B cell (primary cell): ENCODE results near the gene PTH2. TPM values are rescaled to one million over a fixed set of nuclear protein-coding genes. Genes with fewer than 3 reads are reported as not detected.

Experiments used
- ATAC-seq: fragments of 200-7000 bp; cut with Tn5 transposase; one replicate; pipeline ENCODE4 v1.10.0; 2021; ENCODE audit warnings: low read depth, mild to moderate bottlenecking, moderate number of reproducible peaks, moderate library complexity
- CTCF ChIA-PET: fragments of 350-600 bp; sonication (Branson Sonifier 250); formaldehyde crosslinking; loops from one replicate; lab custom pipeline; 2021; ENCODE audit warnings: antibody characterized with exemption, inconsistent platforms; lab: Charles Lee
- POLR2A ChIA-PET: fragments of 350-600 bp; sonication (Branson Sonifier 250); formaldehyde crosslinking; loops from one replicate; lab custom pipeline; 2021; ENCODE audit warnings: antibody characterized with exemption; lab: Charles Lee
- DNase-seq: peaks from one replicate; pipeline ENCODE4 v3.0.0; 2013
- H2AFZ ChIP-seq: 2 replicates; pipeline ENCODE4 v1.6.1; 2012; ENCODE audit warnings: mild to moderate bottlenecking, low read depth, low read length; ENCODE audit not compliant: insufficient read depth, poor library complexity, severe bottlenecking
- H3K27ac ChIP-seq, 2 donors: 1 replicate in 1 of 2; 2 replicates in 1 of 2; pipeline ENCODE4 v1.5.1; 2012 to 2013; ENCODE audit warnings: low read length in 2 of 2, mild to moderate bottlenecking in 2 of 2, moderate library complexity in 1 of 2
- H3K27me3 ChIP-seq, 4 experiments: fragments of 200-600 bp in 1 of 4; sonication (generic) in 1 of 4; replicated peaks in 1 of 4; 1 replicate in 2 of 4; 2 replicates in 2 of 4; pipeline versions ENCODE4 v1.6.1 to v1.7.0; 2013 to 2016; ENCODE audit warnings: low read length in 3 of 4, mild to moderate bottlenecking in 2 of 4, mixed read lengths in 1 of 4, moderate library complexity in 1 of 4; ENCODE audit not compliant: insufficient read depth in 4 of 4, control insufficient read depth in 3 of 4; ENCODE audit errors: control extremely low read depth in 1 of 4
- H3K36me3 ChIP-seq, 2 experiments: replicated peaks in 1 of 2; 1 replicate in 1 of 2; 2 replicates in 1 of 2; pipeline versions ENCODE4 v1.6.1 to v1.7.1; 2013; ENCODE audit warnings: low read length in 1 of 2; ENCODE audit not compliant: insufficient read depth in 2 of 2, control insufficient read depth in 1 of 2; ENCODE audit errors: control extremely low read depth in 1 of 2, extremely low read depth in 1 of 2
- H3K4me1 ChIP-seq, 2 donors: fragments of 200-600 bp in 1 of 2; sonication (generic) in 1 of 2; 1 replicate in 1 of 2; 2 replicates in 1 of 2; pipeline versions ENCODE4 v1.5.1 to v1.6.1; 2013 to 2017; ENCODE audit warnings: low read length in 2 of 2; ENCODE audit not compliant: control insufficient read depth in 2 of 2, insufficient read depth in 2 of 2
- H3K4me2 ChIP-seq: replicated peaks from 2 replicates; pipeline ENCODE3; 2012; ENCODE audit warnings: mild to moderate bottlenecking, low read depth, low read length; ENCODE audit not compliant: poor library complexity, severe bottlenecking
- H3K4me3 ChIP-seq, 5 experiments: fragments of 200-600 bp in 1 of 5; sonication (generic) in 1 of 5; 1 replicate in 3 of 5; 2 replicates in 2 of 5; pipeline versions ENCODE4 v1.5.1 to v1.7.0; 2011 to 2016; ENCODE audit warnings: low read length in 4 of 5, mild to moderate bottlenecking in 4 of 5, low read depth in 2 of 5, control low read depth in 1 of 5, moderate library complexity in 1 of 5; ENCODE audit not compliant: insufficient read depth in 1 of 5; ENCODE audit errors: control extremely low read depth in 1 of 5, extremely low read depth in 1 of 5
- H3K79me2 ChIP-seq: fragments of 200-600 bp; sonication (generic); one replicate; pipeline ENCODE4 v1.6.0; 2016; ENCODE audit warnings: low read length; ENCODE audit not compliant: control insufficient read depth, insufficient read depth
- H3K9ac ChIP-seq: fragments of 200-600 bp; sonication (generic); 2 replicates; pipeline ENCODE4 v1.6.1; 2017; ENCODE audit warnings: mild to moderate bottlenecking, low read length, moderate library complexity
- H3K9me3 ChIP-seq, 3 donors: one replicate each; pipeline versions ENCODE4 v1.6.1 to v1.7.1; 2013; ENCODE audit warnings: low read length in 2 of 3; ENCODE audit not compliant: control insufficient read depth in 2 of 3, insufficient read depth in 1 of 3; ENCODE audit errors: control extremely low read depth in 1 of 3
- H4K20me1 ChIP-seq: 2 replicates; pipeline ENCODE4 v1.6.0; 2012; ENCODE audit warnings: mild to moderate bottlenecking, low read length; ENCODE audit not compliant: insufficient read depth, control insufficient read depth, poor library complexity, severe bottlenecking
- H3K27ac Mint-ChIP-seq: one replicate; pipeline ENCODE4 v1.8.0; 2021; ENCODE audit warnings: mixed read lengths
- H3K27me3 Mint-ChIP-seq: one replicate; pipeline ENCODE4 v1.8.0; 2021; ENCODE audit warnings: mixed read lengths
- H3K4me1 Mint-ChIP-seq: one replicate; pipeline ENCODE4 v1.8.0; 2021; ENCODE audit warnings: mixed read lengths
- H3K4me3 Mint-ChIP-seq: one replicate; pipeline ENCODE4 v1.8.0; 2021; ENCODE audit warnings: mixed read lengths
- H3K9me3 Mint-ChIP-seq: one replicate; pipeline ENCODE4 v1.8.0; 2022; ENCODE audit warnings: mixed read lengths; ENCODE audit not compliant: insufficient read depth
- EZH2 ChIP-seq: IDR thresholded peaks from 2 replicates; pipeline ENCODE4 v1.6.1; 2012; ENCODE audit warnings: borderline replicate concordance, low read depth, mild to moderate bottlenecking, moderate library complexity, low read length; ENCODE audit not compliant: insufficient read depth, poor library complexity, severe bottlenecking
- WGBS: methylation state at CpG from one replicate; pipeline ENCODE4 v1.1.5; 2013; ENCODE audit warnings: missing lambda C conversion rate; ENCODE audit not compliant: insufficient coverage; 5-methylcytosine and 5-hydroxymethylcytosine counted together
- intact Hi-C: fragments of 100-400 bp; cut with micrococcal nuclease; formaldehyde crosslinking; loops from one replicate; pipeline ENCODE4 v1.10.0; 2022
- polyA plus RNA-seq: library from polyadenylated mRNA; depleted of rRNA; stranded (reverse); fragments of >200 nt; gene quantifications from 2 replicates; pipeline ENCODE4 v1.2.3, GENCODE V29; 2012
- total RNA-seq, 2 donors: library from RNA; stranded (reverse); fragments of 120-200 nt in 1 of 2; gene quantifications; 1 replicate in 1 of 2; 2 replicates in 1 of 2; pipeline versions ENCODE4 v1.2.3 to v1.2.4, GENCODE V29; 2013 to 2022
- TF ChIP-seq, protein P1 (sequence below): fragments of 200-600 bp; IDR thresholded peaks from one replicate; pipeline ENCODE4 v1.8.0; 2022; ENCODE audit warnings: antibody characterized with exemption, mild to moderate bottlenecking

PTH2 gene
- total and polyA plus RNA-seq, 2 donors (not counting 1 experiment from before 2014, with no cell fraction given) = not detected

DNA sequence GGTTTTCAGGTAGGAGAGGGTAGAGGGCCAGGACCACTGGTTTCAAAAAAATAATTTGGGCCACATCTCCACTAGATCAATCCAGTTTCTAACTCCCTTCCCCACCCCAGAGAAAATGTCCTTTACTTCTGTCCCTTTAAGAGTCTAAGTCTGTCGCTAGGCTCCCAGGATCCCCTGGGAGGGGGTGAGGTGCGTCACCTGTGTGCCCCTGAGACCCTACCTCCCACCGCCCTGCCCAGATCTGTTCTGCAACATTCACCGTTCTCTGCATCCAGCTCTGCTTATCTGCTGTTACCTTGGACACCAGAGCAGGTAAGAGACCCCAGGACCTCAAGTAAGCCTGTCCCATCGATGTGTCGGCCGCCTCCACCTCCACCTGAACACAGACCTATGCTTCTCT is 1.9 kb upstream of the PTH2 start, which contains the start of gene GFY:
Gene GFY, plus strand, starts transcription at position 211 of the 400 bp plus-strand sequence. CDS start 1,043 bp downstream, outside the sequence.
- Histone ChIP-seq H4K20me1 (no peaks in the 10 kb centered on the region), H3K4me2 (peak within 1 kb of the TSS; percentile 31), H3K36me3 (no peaks in the 10 kb centered on the region), H3K9ac (no peak within 1 kb of the TSS), H3K27me3 (peaks cover 0 to 98% (median 80%) of the 10 kb centered on the region in 4 experiments), H3K4me1 (peaks cover 67 to 70% of the 10 kb centered on the region in 2 donors), H3K27ac (no peak within 1 kb of the TSS), H3K9me3 (peaks cover 0 to 49% (median 0%) of the 10 kb centered on the region in 3 donors), H2AFZ (no peak within 1 kb of the TSS), H3K79me2 (no peaks in the 10 kb centered on the region), H3K4me3 (no peak within 1 kb of the TSS)
- H3K9me3 Mint-ChIP-seq = no peaks in the 10 kb centered on the region
- H3K4me3 Mint-ChIP-seq = peak within 1 kb of the TSS; percentile 52
- WGBS = 55% methylated on average over 7 of the region's 7 CpGs
- ChIA-PET CTCF (interaction anchor here (0.7 to 1.4 kb wide), 8 partner anchors 11 to 432 kb away, joined by 3 to 4 read pairs (median 3); partner anchors contain the start of gene GYS1), POLR2A (interaction anchor here (0.9 to 1.1 kb wide), 2 partner anchors 9 to 14 kb away, joined by 3 to 4 read pairs; no protein-coding TSS in a partner anchor)
- intact Hi-C loops = loop anchor here (2.0 to 5.0 kb wide), 2 partner anchors 16 to 33 kb away; no protein-coding TSS in a partner anchor
- H3K27ac Mint-ChIP-seq = peak within 1 kb of the TSS; percentile 28
- no peak for ATAC-seq
- TF ChIP-seq EZH2 = no peak
- TF ChIP-seq, protein P1, sequence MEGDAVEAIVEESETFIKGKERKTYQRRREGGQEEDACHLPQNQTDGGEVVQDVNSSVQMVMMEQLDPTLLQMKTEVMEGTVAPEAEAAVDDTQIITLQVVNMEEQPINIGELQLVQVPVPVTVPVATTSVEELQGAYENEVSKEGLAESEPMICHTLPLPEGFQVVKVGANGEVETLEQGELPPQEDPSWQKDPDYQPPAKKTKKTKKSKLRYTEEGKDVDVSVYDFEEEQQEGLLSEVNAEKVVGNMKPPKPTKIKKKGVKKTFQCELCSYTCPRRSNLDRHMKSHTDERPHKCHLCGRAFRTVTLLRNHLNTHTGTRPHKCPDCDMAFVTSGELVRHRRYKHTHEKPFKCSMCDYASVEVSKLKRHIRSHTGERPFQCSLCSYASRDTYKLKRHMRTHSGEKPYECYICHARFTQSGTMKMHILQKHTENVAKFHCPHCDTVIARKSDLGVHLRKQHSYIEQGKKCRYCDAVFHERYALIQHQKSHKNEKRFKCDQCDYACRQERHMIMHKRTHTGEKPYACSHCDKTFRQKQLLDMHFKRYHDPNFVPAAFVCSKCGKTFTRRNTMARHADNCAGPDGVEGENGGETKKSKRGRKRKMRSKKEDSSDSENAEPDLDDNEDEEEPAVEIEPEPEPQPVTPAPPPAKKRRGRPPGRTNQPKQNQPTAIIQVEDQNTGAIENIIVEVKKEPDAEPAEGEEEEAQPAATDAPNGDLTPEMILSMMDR = no peak
- peaks cover 68% of the 10 kb centered on the region for H3K4me1 Mint-ChIP-seq
- peaks cover 86% of the 10 kb centered on the region for H3K27me3 Mint-ChIP-seq
- DNase-seq = no peak

DNA sequence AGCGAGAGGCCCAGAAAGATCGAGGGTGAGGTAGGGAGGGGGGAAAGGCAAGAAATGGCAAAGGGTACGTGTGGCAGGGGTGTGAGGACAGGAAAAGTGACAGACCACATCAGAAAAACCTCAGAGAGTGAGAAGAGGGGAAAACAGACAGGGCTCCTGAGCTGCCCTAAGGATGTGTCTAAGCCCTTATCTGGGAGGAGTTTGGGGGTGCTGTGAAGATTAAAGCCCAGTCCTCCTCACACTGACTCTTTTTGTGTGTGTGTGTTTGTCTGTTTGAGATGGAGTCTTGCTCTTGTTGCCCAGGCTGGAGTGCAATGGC is 703 bp upstream of the PTH2 start:
- Histone ChIP-seq H3K4me1 (peaks cover 67 to 70% of the 10 kb centered on the region in 2 donors), H3K9ac (no peak overlapping the region), H3K4me2 (no peak overlapping the region), H3K4me3 (no peak overlapping the region), H3K79me2 (no peaks in the 10 kb centered on the region), H2AFZ (no peak overlapping the region), H3K36me3 (no peaks in the 10 kb centered on the region), H3K27ac (no peak overlapping the region), H4K20me1 (no peaks in the 10 kb centered on the region), H3K27me3 (peaks cover 0 to 98% (median 84%) of the 10 kb centered on the region in 4 experiments), H3K9me3 (peaks cover 0 to 50% (median 0%) of the 10 kb centered on the region in 3 donors)
- Mint-ChIP-seq H3K27me3 (peaks cover 89% of the 10 kb centered on the region), H3K9me3 (no peaks in the 10 kb centered on the region), H3K4me1 (peaks cover 68% of the 10 kb centered on the region), H3K4me3 (peak overlapping the region; percentile 36), H3K27ac (no peak overlapping the region)
- ChIA-PET POLR2A (interaction anchor here (0.6 to 1.0 kb wide), 2 partner anchors 16 to 21 kb away, joined by 3 read pairs; no protein-coding TSS in a partner anchor), CTCF (interaction anchor here (0.9 to 1.4 kb wide), 2 partner anchors 10 to 32 kb away, joined by 3 read pairs; no protein-coding TSS in a partner anchor)
- DNase-seq = no peak
- WGBS = 17% methylated on average over 2 of the region's 3 CpGs
- intact Hi-C loops = loop anchor here (2.0 kb wide), 1 partner anchor 15 kb away; no protein-coding TSS in a partner anchor
- TF ChIP-seq EZH2 = no peak
- TF ChIP-seq, protein P1 = no peak
- no peak for ATAC-seq
